Mesenchymal stem cell (in vitro differentiated cells and primary cell): Measurements from ENCODE around the gene ZSWIM7. TPM values are rescaled to one million over a fixed set of nuclear protein-coding genes. Genes with fewer than 3 reads are reported as not detected.
A peak's percentile ranks its signal among the peaks of the same experiment; 100 is the strongest.

Experiments
- DNase-seq: peaks from one replicate; pipeline ENCODE4 v3.0.0-alpha.2; 2013
- H2AFZ ChIP-seq: one replicate; pipeline ENCODE4 v1.6.1; 2013; ENCODE audit warnings: low read depth, mild to moderate bottlenecking, control low read depth, inconsistent platforms, low read length, moderate library complexity
- H2AK5ac ChIP-seq: 2 replicates; pipeline ENCODE4 v1.6.1; 2013; ENCODE audit warnings: low read length, moderate library complexity, mild to moderate bottlenecking, inconsistent platforms; ENCODE audit not compliant: severe bottlenecking
- H2BK120ac ChIP-seq: one replicate; pipeline ENCODE4 v1.6.1; 2013; ENCODE audit warnings: low read depth, mild to moderate bottlenecking, inconsistent platforms, low read length, moderate library complexity
- H2BK12ac ChIP-seq, 2 experiments: one replicate each; pipeline ENCODE4 v1.6.1; 2013; ENCODE audit warnings: inconsistent platforms in 2 of 2, low read length in 2 of 2, mild to moderate bottlenecking in 2 of 2, moderate library complexity in 2 of 2, control low read depth in 1 of 2
- H2BK15ac ChIP-seq: one replicate; pipeline ENCODE4 v1.6.1; 2013; ENCODE audit warnings: mild to moderate bottlenecking, low read depth, inconsistent platforms; ENCODE audit not compliant: poor library complexity, severe bottlenecking
- H2BK5ac ChIP-seq: 2 replicates; pipeline ENCODE4 v1.6.1; 2013; ENCODE audit warnings: low read depth, mild to moderate bottlenecking, low read length, control low read depth, inconsistent platforms; ENCODE audit not compliant: poor library complexity, severe bottlenecking
- H3K14ac ChIP-seq, 2 experiments: one replicate each; pipeline ENCODE4 v1.6.1; 2013; ENCODE audit warnings: inconsistent platforms in 2 of 2, low read length in 2 of 2, control low read depth in 1 of 2, mild to moderate bottlenecking in 1 of 2, moderate library complexity in 1 of 2
- H3K18ac ChIP-seq, 2 experiments: one replicate each; pipeline ENCODE4 v1.6.1; 2013; ENCODE audit warnings: inconsistent platforms in 2 of 2, low read length in 2 of 2, control low read depth in 1 of 2, low read depth in 1 of 2, mild to moderate bottlenecking in 1 of 2
- H3K23ac ChIP-seq, 2 experiments: one replicate each; pipeline ENCODE4 v1.6.1; 2013; ENCODE audit warnings: inconsistent platforms in 2 of 2, low read length in 2 of 2, mild to moderate bottlenecking in 2 of 2, moderate library complexity in 2 of 2, control low read depth in 1 of 2
- H3K27ac ChIP-seq: 2 replicates; pipeline ENCODE4 v1.5.1; 2013; ENCODE audit warnings: mild to moderate bottlenecking, moderate library complexity, low read length, control low read depth, inconsistent platforms; ENCODE audit not compliant: poor library complexity, severe bottlenecking
- H3K27me3 ChIP-seq, 2 experiments: 2 replicates each; pipeline versions ENCODE4 v1.6.1 to v1.7.0; 2013; ENCODE audit warnings: low read length in 2 of 2, mild to moderate bottlenecking in 2 of 2, moderate library complexity in 2 of 2, control low read depth in 1 of 2, inconsistent platforms in 1 of 2; ENCODE audit not compliant: control insufficient read depth in 1 of 2, insufficient read depth in 1 of 2
- H3K36me3 ChIP-seq, 2 experiments: 2 replicates each; pipeline versions ENCODE4 v1.6.1 to v1.7.0; 2013; ENCODE audit warnings: low read length in 2 of 2, control low read depth in 1 of 2, inconsistent platforms in 1 of 2, low read depth in 1 of 2, mild to moderate bottlenecking in 1 of 2; ENCODE audit not compliant: insufficient read depth in 2 of 2, control insufficient read depth in 1 of 2
- H3K4ac ChIP-seq, 2 experiments: one replicate each; pipeline ENCODE4 v1.6.1; 2013; ENCODE audit warnings: inconsistent platforms in 2 of 2, low read length in 2 of 2, mild to moderate bottlenecking in 2 of 2, moderate library complexity in 2 of 2, control low read depth in 1 of 2, low read depth in 1 of 2
- H3K4me1 ChIP-seq: 2 replicates; pipeline ENCODE4 v1.6.1; 2013; ENCODE audit warnings: low read depth, low read length, control low read depth; ENCODE audit not compliant: control insufficient read depth, insufficient read depth
- H3K4me2 ChIP-seq: 2 replicates; pipeline ENCODE4 v1.6.1; 2013; ENCODE audit warnings: low read length, mild to moderate bottlenecking, inconsistent platforms; ENCODE audit not compliant: poor library complexity, severe bottlenecking
- H3K4me3 ChIP-seq, 2 experiments: 2 replicates each; pipeline versions ENCODE4 v1.5.1 to v1.7.0; 2013; ENCODE audit warnings: low read length in 2 of 2, mild to moderate bottlenecking in 2 of 2, control low read depth in 1 of 2, low read depth in 1 of 2; ENCODE audit not compliant: insufficient read depth in 1 of 2
- H3K79me1 ChIP-seq: replicated peaks from 2 replicates; pipeline ENCODE4 v1.6.1; 2013; ENCODE audit warnings: mild to moderate bottlenecking, control low read depth, low read length, inconsistent platforms; ENCODE audit not compliant: poor library complexity, severe bottlenecking
- H3K9ac ChIP-seq: 2 replicates; pipeline ENCODE4 v1.7.0; 2013; ENCODE audit warnings: mild to moderate bottlenecking, low read length, moderate library complexity
- H3K9me3 ChIP-seq: 2 replicates; pipeline ENCODE4 v1.7.0; 2013; ENCODE audit warnings: mild to moderate bottlenecking, low read length; ENCODE audit not compliant: control insufficient read depth
- H4K8ac ChIP-seq: one replicate; pipeline ENCODE4 v1.6.1; 2013; ENCODE audit warnings: inconsistent platforms, mild to moderate bottlenecking, low read length, moderate library complexity
- H4K91ac ChIP-seq: one replicate; pipeline ENCODE4 v1.6.1; 2013; ENCODE audit warnings: mild to moderate bottlenecking, low read length, inconsistent platforms
- WGBS: methylation state at CpG from one replicate; pipeline ENCODE4 v1.1.7; 2013; ENCODE audit warnings: mixed read lengths; 5-methylcytosine and 5-hydroxymethylcytosine counted together
- polyA plus RNA-seq, 2 experiments: library from polyadenylated mRNA; stranded (reverse); fragments of 200-250 nt; gene quantifications; one replicate each; pipeline ENCODE4 v1.2.3, GENCODE V29; 2013

The ZSWIM7 gene
- polyA plus RNA-seq (2013, experiment 1 of 2): 16.4 TPM
- 16.5 TPM for polyA plus RNA-seq (2013, experiment 2 of 2)

- no peaks in the 10 kb centered on the region for H3K4me1 ChIP-seq
- H2AK5ac ChIP-seq: no peak within 1 kb of the TSS
- peak within 1 kb of the TSS; percentile 98 to 99 for H3K18ac ChIP-seq
- peak within 1 kb of the TSS; percentile 74 to 97 for H3K14ac ChIP-seq
- peak within 1 kb of the TSS; percentile 80 to 89 for H2BK12ac ChIP-seq
- peak within 1 kb of the TSS; percentile 94 for H2BK5ac ChIP-seq
- peak; percentile 94 for DNase-seq
- H3K27ac ChIP-seq: peak within 1 kb of the TSS; percentile 96
- peaks cover 13 to 39% of the 10 kb centered on the region in 2 experiments for H3K36me3 ChIP-seq
- H3K4ac ChIP-seq: peak within 1 kb of the TSS; percentile 13 to 96
- WGBS: 1% methylated on average over 64 of the region's 91 CpGs
- H4K8ac ChIP-seq: peak within 1 kb of the TSS; percentile 100
- peak within 1 kb of the TSS; percentile 99 for H3K9ac ChIP-seq
- H2AFZ ChIP-seq: peak within 1 kb of the TSS; percentile 97
- peak within 1 kb of the TSS; percentile 84 to 95 for H3K4me3 ChIP-seq
- peak within 1 kb of the TSS in 1 of 2 experiments; percentile 15 for H3K23ac ChIP-seq
- H3K79me1 ChIP-seq: peaks cover 24% of the 10 kb centered on the region
- H2BK120ac ChIP-seq: peak within 1 kb of the TSS; percentile 89
- peak within 1 kb of the TSS; percentile 100 for H4K91ac ChIP-seq
- H3K4me2 ChIP-seq: peak within 1 kb of the TSS; percentile 84
- H3K27me3 ChIP-seq: no peaks in the 10 kb centered on the region
- H3K9me3 ChIP-seq: peaks cover 8% of the 10 kb centered on the region
- peak within 1 kb of the TSS; percentile 83 for H2BK15ac ChIP-seq
These were observed at the start of gene ZSWIM7, which contains the start of gene TTC19 for GRCh38 chr17:15999141-15999973. Gene ZSWIM7 (minus strand): TSS chr17:15999704. CDS start chr17:15999594, 110 bp downstream. Gene TTC19 (plus strand): TSS chr17:15999824. CDS start chr17:15999849, 25 bp downstream.

GRCh38 chr17:16048811-16049449 is 49.4 kb upstream of the ZSWIM7 start:
- peaks cover 28 to 76% of the 10 kb centered on the region in 2 experiments for H3K36me3 ChIP-seq
- no peak overlapping the region for H2AFZ ChIP-seq
- peaks cover 1% of the 10 kb centered on the region for H3K4me1 ChIP-seq
- DNase-seq: no peak
- no peak overlapping the region for H2BK5ac ChIP-seq
- H3K23ac ChIP-seq: no peak overlapping the region
- peaks cover 25% of the 10 kb centered on the region for H3K79me1 ChIP-seq
- no peak overlapping the region for H3K27ac ChIP-seq
- H3K18ac ChIP-seq: no peak overlapping the region
- no peak overlapping the region for H2BK120ac ChIP-seq
- H2AK5ac ChIP-seq: no peak overlapping the region
- no peak overlapping the region for H4K8ac ChIP-seq
- H3K27me3 ChIP-seq: no peaks in the 10 kb centered on the region
- peaks cover 11% of the 10 kb centered on the region for H3K9me3 ChIP-seq
- no peak overlapping the region for H2BK12ac ChIP-seq
- 89% methylated on average over 10 of the region's 14 CpGs for WGBS
- H3K4me3 ChIP-seq: no peak overlapping the region
- no peak overlapping the region for H3K14ac ChIP-seq
- no peak overlapping the region for H4K91ac ChIP-seq
- no peak overlapping the region for H3K4ac ChIP-seq
- no peak overlapping the region for H3K9ac ChIP-seq
- H2BK15ac ChIP-seq: no peak overlapping the region
- no peak overlapping the region for H3K4me2 ChIP-seq

- Histone ChIP-seq H3K9ac (no peak overlapping the region), H4K8ac (no peak overlapping the region), H3K79me1 (peaks cover 27% of the 10 kb centered on the region), H3K27ac (no peak overlapping the region), H3K4me3 (no peak overlapping the region), H3K23ac (no peak overlapping the region), H3K14ac (no peak overlapping the region), H2BK15ac (no peak overlapping the region), H2AK5ac (no peak overlapping the region), H2BK5ac (no peak overlapping the region), H4K91ac (no peak overlapping the region), H2BK12ac (no peak overlapping the region), H3K4ac (no peak overlapping the region), H3K4me1 (peaks cover 1% of the 10 kb centered on the region), H3K9me3 (no peaks in the 10 kb centered on the region), H3K18ac (no peak overlapping the region), H3K27me3 (no peaks in the 10 kb centered on the region), H2BK120ac (no peak overlapping the region), H3K4me2 (no peak overlapping the region), H2AFZ (no peak overlapping the region), H3K36me3 (peaks cover 28 to 81% of the 10 kb centered on the region in 2 experiments)
- DNase-seq: no peak
- WGBS: 94% methylated on average over 3 of the region's 3 CpGs
These were observed 47.5 kb upstream of the ZSWIM7 start for GRCh38 chr17:16046966-16047365.

GRCh38 chr17:16044487-16044886 is 45.0 kb upstream of the ZSWIM7 start:
- Histone ChIP-seq H2AK5ac (no peak overlapping the region), H3K79me1 (peaks cover 20% of the 10 kb centered on the region), H2BK12ac (no peak overlapping the region), H2AFZ (no peak overlapping the region), H3K18ac (no peak overlapping the region), H2BK120ac (no peak overlapping the region), H3K4me1 (peaks cover 1% of the 10 kb centered on the region), H4K8ac (no peak overlapping the region), H4K91ac (no peak overlapping the region), H3K9ac (no peak overlapping the region), H3K4ac (no peak overlapping the region), H3K23ac (no peak overlapping the region), H3K27me3 (no peaks in the 10 kb centered on the region), H3K27ac (no peak overlapping the region), H2BK15ac (no peak overlapping the region), H3K4me3 (no peak overlapping the region), H3K4me2 (no peak overlapping the region), H2BK5ac (no peak overlapping the region), H3K36me3 (peaks cover 28 to 90% of the 10 kb centered on the region in 2 experiments), H3K14ac (no peak overlapping the region), H3K9me3 (no peaks in the 10 kb centered on the region)
- 96% methylated on average over 10 of the region's 10 CpGs for WGBS
- DNase-seq: no peak
